GM19238 (cell line): Measurements from ENCODE around the gene TMEM11.
"Not testable (repeated sequence)": the region's sequence is repeated elsewhere in the genome, so short reads cannot be mapped to it uniquely, and the experiment has no call there.

Source experiments
- DNase-seq: peaks from one replicate; pipeline ENCODE4 v3.0.0; 2011; ENCODE audit warnings: low spot score; ENCODE audit not compliant: insufficient read length

Gene TMEM11

DNA sequence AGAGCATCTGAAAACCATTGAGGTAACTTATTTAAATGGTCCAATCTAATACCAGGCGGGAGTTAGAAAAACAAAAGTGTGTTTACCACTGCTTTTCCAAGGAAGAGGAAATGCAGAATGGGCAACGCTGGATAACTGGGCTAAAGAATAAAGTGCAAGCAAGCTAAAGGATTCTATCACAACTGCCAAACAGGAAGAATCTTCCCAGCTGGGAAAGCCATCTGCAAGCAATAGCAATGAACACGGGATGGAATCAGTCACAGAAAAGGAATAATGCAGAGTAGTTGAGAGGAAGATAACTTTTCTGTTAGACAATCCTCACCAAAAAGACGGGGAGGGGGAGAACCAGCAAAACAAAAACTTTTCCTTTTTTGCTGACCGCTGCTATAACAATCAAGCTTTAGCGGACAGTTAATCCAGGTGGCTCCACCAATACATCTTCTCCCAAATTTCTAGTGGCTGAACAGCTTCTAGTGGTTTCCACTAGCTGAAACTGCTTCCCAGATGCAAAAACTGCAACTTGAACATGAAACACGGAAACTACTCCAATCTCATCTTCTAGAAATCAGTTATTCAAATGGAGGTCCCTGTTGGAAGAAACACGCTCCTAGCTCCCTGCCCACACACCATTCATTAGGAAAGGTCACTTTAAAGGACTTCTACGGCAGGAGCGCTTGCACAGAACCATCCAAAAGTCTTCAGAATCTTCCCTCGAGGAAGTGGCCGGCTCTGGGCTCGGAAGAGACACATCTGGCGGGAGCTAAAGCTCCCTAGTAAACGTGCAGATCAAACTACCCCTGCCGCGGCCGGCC, 929 bp downstream of the TMEM11 start:
- DNase-seq, result no peak

DNA sequence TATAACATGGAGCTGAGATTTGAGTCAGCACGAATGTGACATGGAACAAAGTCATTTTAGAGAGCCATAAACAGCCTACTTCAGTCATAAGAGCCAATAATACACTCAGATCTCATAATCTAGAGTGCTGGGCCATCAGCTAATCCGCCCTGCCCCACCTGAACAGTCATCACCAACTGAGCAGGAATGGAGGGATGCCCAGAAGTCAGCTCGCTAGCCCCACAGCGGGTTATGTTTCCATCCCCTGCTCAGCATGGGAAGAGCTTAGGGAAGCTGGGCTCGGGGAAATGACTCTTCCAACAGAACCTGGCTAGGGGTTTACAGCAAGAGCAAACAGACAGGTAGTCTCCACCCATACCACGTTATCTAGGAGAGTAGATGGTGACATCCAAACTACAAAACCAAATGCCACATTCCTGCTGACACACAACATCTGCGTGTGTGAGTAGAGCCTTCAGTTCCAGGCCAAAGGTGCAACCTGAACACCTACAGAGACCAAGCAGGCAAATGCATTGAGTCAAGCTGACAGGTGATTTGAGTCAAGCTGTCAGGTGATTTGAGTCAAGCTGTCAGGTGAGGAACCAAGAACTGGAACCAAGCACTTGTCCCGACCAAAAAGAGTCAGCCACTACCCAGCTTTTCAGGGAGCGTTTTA, 2.0 kb downstream of the TMEM11 start:
- no peak for DNase-seq

DNA sequence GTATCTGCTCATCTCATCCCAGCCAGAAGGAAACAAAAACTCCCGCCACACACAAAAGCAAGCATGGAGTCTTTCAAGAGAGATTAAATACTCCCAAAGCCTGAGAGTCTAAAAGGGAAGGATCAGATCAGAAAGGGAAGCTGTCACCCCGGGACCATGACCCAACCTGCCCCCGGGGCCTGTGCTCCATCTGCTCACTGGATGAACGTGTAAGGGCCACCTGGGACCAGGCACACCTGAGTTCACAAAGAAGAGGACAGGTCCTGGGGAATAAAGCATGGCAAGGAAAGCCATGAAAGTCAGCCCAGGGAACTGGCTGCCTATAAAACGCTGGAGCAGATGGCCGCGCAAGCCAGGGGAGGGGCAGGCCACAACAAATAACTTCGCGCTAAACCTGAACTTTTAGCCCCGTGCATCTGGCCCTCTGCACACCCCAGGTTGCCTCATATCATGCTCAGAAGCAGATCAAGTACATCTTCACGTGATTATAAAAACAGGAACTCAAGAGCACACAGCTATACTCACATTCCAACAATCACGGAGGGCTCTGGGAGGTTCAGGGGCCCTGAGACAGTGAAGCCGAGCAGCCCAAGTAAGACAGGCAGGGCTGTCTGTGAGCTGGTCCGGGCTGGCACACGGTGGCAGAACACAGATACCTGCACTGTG, 3.4 kb downstream of the TMEM11 start:
- no peak for DNase-seq

DNA sequence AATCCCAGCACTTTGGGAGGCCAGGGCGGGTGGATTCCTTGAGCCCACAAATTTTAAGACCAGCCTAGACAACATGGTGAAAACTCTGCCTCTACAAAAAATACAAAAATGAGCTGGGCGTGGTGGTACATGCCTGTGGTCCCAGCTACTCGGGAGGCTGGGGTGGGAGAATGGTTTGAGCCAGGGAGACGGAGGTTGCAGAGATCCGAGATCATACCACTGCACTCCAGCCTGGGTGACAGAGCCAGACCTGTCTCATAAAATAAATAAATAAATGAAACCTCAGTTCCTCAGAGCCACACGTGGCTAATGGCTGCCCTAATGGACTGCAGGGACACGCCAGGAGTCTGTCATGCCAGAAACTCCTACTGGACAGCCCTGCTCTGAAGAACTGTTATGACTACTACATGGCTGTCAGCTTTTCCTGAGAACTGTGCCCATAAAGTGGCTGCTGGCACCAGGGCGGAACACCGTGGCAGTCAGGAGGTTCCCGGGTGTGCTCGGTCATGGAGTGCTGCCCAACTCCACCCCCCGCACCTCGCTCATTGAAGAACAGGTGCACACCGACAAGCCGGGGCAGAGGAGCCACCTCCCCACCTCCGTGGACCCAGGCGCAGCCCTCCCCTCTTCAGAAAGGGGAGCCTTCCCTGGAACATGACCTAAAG, 4.3 kb downstream of the TMEM11 start:
- DNase-seq, result no peak

DNA sequence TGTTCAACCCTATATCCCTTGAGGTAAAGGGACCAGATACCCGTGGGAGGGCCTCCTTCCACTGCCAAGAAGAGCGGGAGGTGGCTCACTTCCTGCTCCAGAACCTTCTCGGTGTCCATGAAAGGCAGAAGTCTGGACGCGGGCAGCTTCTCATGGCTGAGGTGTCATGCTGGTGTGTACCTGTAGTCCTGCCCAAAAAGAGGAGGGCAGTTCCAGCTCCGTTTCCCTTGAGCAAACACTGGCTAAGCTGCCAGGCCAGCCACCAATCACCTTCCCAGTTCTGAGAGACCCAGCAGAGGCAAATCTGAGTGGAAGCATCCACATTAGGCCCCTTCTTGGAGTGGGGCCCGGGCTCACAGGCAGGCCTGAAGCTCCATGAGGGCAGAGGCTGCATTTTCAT, 5.6 kb downstream of the TMEM11 start:
- DNase-seq, result no peak

- no peak for DNase-seq
Measured at GRCh38 chr17:21204935-21205334, 9.0 kb downstream of the TMEM11 start.

GRCh38 chr17:21202512-21202911, 11.4 kb downstream of the TMEM11 start:
- DNase-seq, result no peak

DNA sequence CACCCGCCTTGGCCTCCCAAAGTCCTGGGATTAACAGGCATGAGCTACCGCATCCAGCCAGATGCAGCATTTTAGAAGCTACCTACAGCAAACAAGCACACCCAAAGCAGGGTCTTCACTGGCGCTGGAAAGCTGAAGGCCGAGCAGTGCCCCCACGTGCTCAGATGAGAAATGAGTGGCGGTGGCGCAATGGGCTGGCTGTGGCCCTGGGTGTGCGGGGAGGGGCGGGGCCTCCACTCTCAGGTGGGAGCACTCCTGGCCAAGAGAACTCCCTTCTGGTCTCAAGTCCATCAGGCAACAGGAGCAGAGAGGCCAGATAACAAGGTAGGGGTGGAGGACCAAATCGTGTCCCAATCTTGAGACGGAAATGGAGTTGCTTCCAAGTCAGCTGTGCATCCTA, 12.1 kb downstream of the TMEM11 start:
- DNase-seq, result no peak

DNA sequence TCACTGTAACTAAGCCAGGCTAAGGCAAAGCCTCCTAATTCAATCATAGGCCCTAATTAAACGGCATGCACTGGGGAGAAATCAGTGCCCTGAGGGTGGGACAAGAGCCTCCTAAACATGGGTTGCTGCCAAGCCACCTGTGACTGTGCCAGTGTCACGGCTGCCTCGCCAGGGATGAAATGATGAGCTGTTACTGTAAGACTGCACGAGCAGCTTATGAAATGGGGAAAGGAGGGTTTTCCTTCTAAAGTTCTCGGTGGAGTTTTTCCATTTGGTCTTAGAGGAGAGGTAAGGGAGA, 12.7 kb downstream of the TMEM11 start:
- DNase-seq, result no peak

DNA sequence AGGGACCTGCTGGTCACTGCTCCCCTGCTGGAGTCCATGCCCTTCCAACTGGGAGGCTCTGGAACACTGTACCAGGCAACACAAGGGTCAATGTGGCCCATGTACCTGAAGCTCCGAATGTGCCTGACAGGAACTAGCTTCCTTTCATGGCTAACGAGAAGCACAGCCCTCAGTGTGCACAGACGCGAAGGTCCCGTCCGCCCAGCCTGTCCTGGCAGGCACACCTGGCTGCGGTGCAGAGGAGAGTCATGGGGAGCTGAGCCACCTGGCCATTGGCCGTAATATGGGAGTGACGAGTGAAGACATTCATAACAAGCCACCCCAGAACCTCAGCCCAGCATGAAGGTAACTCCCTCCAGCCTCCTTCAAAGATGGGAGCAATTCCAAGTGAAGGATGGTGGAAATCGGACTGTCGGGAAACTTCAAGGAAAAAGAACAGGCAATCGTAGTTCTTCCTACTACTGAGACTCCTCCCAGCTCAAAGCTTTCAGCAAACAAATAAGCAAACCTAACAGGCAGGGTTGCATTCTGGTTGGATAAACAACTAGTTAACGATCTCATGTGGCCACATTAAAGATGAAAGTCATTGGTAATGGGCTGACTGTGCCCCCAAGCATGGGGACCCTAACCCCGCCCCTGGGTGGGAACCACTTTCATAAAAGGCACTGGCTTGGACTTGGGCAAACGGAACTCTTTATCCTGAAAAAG, 13.2 kb downstream of the TMEM11 start:
- DNase-seq, result no peak

DNA sequence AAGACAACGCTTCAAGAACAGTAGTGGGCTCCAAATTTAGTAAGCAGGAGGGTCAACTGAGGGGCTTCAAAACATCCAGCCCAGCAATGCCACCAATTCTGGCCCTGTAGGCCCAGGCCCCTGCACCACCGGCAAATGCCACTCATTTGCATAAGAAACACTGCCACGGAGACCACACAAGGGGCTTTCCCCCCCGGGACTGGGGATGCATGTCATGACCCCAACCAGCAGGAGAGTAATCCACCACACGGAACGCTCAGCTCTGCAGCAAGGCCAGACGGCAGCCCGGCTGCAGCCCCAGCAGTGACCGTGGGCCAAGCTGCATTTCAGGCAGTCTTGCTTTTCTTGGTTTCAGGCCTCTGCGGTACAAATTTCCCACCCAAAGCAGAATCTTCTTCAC, 14.1 kb downstream of the TMEM11 start:
- no peak for DNase-seq

GRCh38 chr17:21199311-21199710, 14.7 kb downstream of the TMEM11 start:
- no peak for DNase-seq

DNA sequence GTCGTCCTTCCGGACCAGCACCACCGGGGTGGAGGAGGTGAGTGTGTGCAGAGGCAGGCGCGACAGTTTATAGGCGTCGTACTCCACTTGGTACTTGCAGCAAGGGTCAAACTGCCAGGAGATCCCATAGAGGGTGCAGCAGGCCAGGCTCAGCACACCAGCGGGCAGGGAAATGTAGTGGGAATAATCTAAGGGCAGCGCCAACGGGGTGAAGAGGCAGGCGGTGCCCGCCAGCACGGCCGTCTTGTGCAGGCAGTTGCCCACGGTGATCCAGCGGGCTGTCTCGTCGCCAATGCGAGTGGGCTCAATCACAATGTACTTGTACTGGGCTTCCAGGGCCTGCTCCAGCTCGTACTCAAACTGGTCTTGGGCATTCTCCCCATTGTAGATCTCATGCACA, 15.6 kb downstream of the TMEM11 start:
- DNase-seq, result no peak

- no peak for DNase-seq
Measured at GRCh38 chr17:21196126-21196525, 17.8 kb downstream of the TMEM11 start.

DNA sequence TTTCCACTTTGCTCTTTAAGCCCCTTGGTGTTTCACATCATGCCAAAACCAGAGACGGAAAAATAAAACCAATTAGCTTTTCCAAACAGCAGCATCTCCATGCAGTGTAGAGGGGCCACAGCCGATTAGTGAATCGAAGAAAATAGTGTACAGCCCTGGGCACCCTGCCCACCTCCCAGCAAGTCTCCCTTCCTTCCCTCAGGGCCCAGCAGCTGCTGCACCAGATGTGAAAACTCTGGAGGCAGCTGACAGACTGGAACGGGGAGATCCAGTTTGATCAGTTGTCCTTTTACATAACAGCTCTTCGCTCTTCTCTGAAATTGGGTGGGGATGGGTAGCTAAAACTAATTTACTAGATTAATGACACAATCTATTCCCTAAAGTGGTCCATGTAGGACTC, 19.3 kb downstream of the TMEM11 start:
- DNase-seq, result no peak

DNA sequence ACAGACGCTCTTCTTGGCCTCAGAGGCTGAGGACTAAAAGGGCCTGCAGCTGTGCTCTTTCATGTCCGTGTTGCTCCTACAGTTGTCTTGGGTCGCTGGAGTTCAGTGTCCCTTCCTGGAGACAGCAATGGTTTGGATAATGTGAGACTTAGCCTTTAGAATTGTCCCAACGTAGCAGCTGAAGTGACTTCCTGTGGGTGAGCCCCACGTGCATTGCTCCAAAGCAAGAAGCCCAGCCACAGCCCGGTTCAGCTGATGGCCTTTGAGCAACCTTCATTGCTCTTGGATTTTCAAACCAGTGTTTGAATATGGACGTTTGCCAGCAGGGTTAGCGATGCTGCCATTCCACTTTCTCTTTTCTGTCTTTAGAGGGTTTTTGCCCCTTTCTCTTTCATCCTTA, 19.7 kb downstream of the TMEM11 start:
- no peak for DNase-seq

- no peak for DNase-seq
Measured at GRCh38 chr17:21193031-21193430, 20.9 kb downstream of the TMEM11 start.

DNA sequence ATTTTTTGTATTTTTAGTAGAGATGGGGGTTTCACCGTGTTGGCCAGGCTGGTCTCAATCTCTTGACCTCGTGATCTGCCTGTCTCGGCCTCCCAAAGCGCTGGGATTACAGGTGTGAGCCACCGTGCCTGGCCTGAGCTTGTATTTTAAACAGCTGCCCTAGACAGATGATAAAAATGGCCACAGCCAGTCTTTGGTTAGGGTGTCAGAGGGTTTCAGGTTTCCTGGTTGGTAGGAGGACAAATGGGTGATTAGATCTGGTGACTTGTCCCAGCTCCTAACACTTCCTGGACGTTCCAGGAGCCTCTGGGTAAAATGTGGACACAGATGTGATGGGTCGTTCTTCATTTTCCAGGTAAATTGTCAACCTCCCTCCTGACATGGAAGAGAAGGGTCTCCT, 21.5 kb downstream of the TMEM11 start:
- DNase-seq, result not testable (repeated sequence)

DNA sequence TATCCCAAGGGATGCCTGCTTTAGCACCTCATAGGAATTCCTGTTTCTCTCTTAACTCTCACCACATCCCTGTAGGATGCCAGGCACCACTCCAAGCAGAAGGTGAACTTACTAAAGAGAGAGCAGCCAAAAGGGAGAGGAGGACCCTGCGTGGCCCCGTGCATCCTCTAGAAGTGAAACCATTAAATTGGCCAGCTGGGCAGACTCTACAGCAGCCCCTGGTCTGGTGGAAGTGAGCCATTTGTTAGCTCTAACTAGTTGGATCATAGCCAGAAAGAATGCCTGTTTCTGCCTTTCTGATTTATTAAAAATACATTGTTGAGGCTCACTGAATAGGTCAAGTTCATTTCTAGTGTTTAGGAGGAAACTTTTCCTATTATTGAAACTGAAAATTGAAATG, 22.3 kb downstream of the TMEM11 start:
- no peak for DNase-seq

DNA sequence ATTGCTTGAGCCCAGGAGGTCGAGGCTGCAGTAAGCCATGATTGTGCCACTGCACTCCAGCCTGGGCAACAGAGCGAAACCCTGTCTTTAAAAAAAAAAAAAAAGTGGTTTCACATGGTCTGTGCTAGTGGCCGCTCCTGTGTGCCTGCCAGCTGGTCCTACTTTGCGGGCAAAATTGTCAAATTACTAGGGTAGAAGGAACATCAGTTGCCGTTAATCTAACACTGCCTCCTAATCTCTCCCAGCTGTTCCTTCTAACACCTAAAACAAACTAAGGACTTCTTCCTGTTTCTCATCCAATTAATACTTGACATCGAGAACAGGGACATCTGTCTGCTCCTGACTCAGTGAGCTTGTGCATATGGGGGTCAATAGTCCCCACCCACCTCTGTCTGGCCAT, 23.9 kb downstream of the TMEM11 start:
- DNase-seq, result no peak

DNA sequence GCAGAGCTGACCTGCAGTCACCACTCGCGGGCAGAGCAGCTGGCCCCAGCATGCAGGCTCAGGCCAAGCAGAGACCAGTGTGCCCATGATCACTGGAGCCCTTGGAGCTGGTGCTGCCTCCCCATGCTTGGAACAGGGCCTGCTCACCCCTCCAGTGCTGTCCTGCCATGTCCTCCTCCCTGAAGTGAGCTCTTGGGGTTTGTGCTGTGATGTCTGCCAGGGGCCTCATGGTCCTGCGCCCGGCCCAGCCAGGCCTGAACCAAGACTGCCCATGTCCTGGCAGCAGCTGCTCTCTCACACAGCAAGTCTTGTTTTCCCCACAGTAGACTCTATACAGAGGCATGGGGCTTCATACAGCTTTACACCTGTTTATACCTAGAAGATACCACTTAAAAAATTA, 24.6 kb downstream of the TMEM11 start:
- DNase-seq, result no peak
